Tibial nerve (tissue), 4 donors: Measurements from ENCODE around the gene SYNGR3.

ENCODE experiments used
- CTCF ChIP-seq, 5 experiments: fragments of 200-600 bp in 3 of 5; fragments of 450-650 bp in 2 of 5; sonication (generic) in 3 of 5; IDR thresholded peaks; one replicate each; pipeline ENCODE4 v1.5.1; 2016 to 2019; ENCODE audit warnings: antibody characterized with exemption in 5 of 5, mild to moderate bottlenecking in 3 of 5, moderate library complexity in 2 of 5
- EP300 ChIP-seq, 2 donors: sonication (generic); formaldehyde crosslinking; IDR thresholded peaks; one replicate each; pipeline ENCODE4 v1.6.1; 2017; ENCODE audit warnings: antibody characterized with exemption in 2 of 2, mild to moderate bottlenecking in 1 of 2

- no peak for TF ChIP-seq CTCF (IDR thresholded peaks at IDR 0.05)
- no peak for TF ChIP-seq EP300 (IDR thresholded peaks at IDR 0.05)
Observed at GRCh38 chr16:2013527-2013926, 23.8 kb downstream of the SYNGR3 start.
